ENCODE data around the gene PDE2A.

GRCh38 chr11:72697814-72698213 lies 23.6 kb upstream of the PDE2A start:
- TF ChIP-seq POLR2AphosphoS5 (IDR thresholded peaks at IDR 0.05; ENCODE audit: low read depth, low read length) (no peak), TAF1 (IDR thresholded peaks at IDR 0.05; ENCODE audit: low read depth, low read length) (no peak), POLR2A (IDR thresholded peaks at IDR 0.05; ENCODE audit: low read depth, low read length) (no peak)
